NT2/D1 (cell line): ENCODE measurements around the gene POLR1A.

ENCODE experiments used
- SUZ12 ChIP-seq: IDR thresholded peaks from 2 replicates; pipeline ENCODE4 v1.6.1; 2011; ENCODE audit not compliant: insufficient read length, insufficient read depth; ENCODE audit errors: extremely low read depth
- YY1 ChIP-seq: IDR thresholded peaks from 2 replicates; pipeline ENCODE4 v1.6.1; 2011; ENCODE audit not compliant: insufficient read length, insufficient read depth
- ZNF274 ChIP-seq: IDR thresholded peaks from 2 replicates; pipeline ENCODE4 v1.6.1; 2011; ENCODE audit warnings: mild to moderate bottlenecking, low read depth, low read length

DNA sequence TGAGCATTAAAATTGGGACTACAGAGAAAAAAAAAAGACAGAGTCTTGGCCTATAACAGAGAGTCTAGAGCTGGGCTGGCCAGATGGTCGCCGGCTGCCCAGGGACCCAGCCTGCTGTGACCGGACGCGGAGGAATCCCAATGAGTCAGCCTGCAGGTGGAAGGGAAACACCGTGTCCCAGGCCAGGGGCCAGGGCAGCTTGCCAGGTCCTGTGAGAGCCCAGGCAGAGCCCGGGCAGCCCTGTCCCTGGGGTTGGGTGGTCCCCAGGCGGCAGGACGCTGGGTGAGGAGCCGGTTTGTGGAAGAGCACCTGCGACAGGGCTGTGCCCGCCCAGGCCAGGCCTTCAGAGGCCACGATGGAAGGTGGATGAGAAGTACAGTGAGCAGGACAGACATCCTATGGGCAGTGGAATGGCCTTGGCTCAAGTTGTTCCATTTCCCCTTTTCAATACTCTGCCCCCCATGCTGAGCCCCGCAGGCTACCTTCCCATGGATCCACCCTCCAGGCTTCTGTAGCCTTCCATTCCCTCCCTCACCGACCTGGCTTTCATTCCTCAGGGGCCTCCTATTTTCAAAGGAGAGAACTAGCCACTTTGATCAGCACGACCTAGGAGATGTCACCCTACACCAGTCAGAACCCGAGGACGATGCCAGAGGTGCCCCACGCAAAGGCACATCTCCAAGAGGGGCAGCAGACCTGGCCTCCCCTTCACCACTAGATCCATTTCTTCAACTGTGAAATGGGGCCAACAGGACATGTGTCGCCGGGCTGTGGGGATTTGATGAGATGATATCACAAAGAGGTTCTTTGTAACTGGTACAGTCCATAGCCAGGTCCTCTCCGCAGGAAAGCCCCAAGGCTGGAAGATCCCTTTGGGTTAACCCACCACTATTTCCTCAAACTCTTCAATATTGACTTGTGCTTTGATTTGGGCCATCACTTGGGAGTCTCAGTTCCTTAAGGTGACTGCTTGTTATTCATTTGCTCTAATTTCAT lies 87.5 kb downstream of the POLR1A start:
- TF ChIP-seq ZNF274: no peak
- TF ChIP-seq YY1: no peak
- TF ChIP-seq SUZ12: no peak
